NCI-H524 (cell line): ENCODE data around the gene MIEF2.
A peak's percentile ranks its signal among the peaks of the same experiment; 100 is the strongest.

Experiments used
- DNase-seq, 2 experiments: peaks; one replicate each; lab custom pipeline; 2025; lab: John Stamatoyannopoulos, UW

The MIEF2 gene

DNA sequence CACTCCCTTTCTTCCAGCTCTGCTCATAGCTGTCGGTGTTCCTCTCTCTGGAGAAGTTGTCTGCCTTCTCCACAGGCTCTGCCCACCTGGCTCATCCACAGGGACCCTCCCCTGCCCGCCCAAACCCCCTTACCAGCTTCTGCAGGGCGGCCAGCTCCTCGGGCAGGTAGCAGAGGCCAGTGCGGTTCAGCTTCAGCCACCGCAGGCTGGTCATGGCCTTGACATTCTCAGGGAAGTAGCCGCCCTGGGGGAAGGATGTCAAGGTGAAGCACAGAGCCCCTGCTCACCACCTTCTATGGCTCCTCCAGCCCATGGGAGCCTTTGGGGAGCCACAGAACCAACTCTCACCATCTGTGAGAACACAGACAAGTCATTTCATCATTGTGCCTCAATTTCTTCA lies 3.7 kb upstream of the MIEF2 start:
- DNase-seq, result no peak

DNA sequence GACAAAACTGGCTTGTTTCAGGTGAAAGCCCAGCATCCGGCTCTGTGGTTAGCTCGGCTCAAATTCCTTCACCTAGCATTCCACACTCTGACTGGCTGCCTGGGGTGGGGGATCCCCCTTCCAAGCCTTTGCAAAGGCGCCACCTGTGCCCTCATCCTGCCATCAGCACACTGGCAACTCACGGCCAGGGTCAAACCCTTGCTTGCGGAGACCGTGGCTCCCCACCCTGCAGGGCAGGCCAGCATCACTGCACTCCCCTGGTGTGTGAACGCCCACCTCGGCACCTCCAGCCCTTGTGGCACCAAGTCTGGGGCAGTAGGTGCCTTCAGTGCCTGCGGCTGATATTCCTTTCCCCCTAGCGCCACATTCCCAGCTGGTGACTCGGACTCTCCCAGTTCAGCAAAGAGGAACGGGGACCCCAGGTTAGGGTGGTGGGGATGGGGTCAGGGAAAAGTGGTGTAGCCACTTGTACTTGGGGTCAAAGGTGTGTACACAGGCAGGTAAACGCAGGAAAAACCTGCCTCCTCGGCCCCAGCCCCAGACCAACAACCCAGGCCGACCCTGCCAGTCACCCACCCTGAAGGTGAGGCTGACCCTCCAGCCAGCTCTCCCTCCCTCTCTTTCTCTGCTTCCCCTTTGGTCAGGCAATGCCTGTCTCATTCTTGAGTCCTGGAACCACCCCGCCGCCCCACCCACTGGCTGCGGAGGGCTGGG lies 3.0 kb upstream of the MIEF2 start:
- no peak for DNase-seq

DNA sequence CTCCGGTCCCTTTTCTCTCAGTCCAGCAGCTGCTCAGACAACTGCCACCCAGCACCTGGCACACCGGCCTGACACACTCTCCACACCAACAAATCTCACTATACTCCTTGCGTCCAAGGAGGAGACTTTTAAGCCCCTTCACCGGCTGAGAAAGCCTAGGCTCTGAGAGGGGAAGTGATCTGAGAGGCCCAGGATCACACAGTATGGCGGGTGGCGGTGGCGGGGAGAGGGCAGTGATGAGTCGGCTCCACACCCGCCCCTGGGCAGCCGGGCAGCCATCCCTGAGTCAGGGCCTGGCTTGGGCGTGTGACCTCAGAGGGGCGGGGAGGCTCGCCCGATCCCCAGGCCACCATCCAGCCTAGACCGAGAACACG lies 2.5 kb upstream of the MIEF2 start:
- DNase-seq, result peak in 1 of 2 experiments; percentile 46

DNA sequence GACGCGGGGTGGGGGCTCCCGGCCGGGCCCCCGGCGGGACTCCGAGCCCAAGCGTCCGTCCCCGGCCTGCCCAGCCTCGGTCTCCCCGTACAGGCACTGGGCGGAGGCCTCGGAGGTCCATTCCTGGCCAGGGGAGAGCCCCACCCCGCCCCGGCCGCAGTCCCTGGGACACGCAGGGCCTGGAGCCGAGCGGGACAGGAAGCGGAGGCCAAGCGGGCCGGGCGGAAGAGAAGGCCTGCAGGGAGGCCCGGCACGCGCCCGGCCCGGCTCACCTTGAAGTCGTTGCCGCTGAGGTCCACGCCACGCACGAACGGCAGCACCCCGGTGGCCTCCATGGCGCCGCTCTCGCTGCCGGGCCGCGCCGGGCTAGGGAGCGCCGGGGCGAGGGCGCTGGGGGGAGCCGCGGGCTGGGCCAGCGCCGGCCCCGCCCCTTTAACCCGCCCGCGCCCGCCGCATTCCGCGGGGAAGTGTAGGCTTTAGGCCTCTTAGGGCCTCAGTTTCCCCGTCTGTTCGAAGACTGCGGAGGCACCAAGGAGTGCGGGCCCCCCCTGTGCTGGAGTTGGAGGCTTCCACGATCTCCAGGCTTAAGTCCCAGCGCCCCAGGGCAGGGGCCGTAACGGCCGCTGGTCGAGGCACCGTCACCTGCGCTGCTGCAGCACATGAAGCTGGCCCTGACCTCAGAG lies 2.0 kb upstream of the MIEF2 start, which contains the start of gene FLII:
Gene FLII (minus strand): TSS at position 383 of the 683 bp plus-strand sequence. CDS start 48 bp downstream, at position 335.
- no peak for DNase-seq

DNA sequence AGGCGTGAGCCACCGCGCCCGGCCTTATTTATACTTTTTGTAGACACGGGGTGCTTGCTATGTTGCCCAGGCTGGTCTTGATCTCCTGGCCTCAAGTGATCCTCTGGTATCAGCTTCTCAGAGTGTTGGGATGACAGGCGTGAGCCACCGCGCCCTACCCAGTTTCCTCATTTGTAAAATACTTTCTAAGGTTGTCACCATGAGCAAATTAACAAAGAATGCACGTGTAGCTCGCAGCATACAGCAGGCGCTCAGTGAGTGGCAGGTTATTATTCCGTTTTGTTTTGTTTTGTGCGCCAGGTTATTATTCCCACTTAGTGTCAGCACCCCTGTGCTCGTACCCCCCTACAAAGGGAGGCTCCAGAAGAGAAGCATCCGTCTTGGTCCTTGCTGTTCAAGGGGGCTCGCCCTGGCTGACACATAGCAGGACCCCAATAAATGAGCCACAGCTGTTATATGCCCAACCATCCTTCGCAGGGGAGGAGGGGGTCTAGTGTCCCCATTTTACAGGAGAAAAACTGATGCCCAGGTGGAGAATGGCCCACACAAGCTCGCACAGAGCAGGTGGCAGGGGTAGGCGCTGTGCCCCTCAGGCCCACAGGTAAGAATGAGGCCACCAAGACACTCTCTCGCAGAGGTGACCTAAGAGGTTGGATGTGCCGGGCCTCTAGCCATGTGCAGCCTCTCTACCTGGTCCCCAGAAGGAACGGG lies 686 bp upstream of the MIEF2 start:
- DNase-seq, result no peak

DNA sequence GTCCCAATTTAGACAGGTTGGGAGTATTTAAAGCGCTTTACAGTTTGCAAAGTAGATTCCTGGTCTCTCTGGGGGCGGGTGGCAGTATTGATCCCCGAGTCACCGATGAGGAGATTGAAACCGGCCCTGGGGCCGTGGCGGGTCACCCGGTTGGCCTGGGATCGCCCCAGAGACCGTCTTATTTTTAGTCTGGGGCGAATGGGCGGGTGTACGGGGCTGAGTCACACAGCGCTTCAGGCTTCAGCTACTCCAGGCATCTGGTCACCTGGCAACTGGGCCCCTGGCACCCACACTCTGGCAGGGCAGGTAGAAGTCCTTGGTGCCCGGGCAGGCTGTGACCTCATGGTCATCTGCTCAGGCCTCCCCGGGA lies 669 bp downstream of the MIEF2 start:
- DNase-seq, result no peak

DNA sequence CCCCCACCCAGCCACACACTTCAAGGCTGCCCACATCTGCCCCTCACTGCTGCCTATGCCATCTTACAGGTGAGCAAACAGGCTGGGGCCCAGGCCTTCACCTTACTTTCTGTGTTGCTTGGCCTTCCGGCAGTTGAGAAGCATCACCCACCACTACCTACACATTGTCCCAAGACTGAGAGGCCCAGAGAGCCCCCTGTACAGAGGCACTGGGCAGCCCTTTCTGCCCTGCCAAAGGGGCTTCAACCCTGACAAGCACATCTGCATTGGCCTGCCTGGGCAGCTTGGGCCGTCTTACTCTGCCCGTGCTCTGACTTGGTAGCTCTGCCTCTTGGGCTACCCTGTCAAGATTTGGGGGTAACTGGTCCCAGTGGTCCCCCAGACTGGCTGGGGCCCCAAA lies 1.2 kb downstream of the MIEF2 start:
- no peak for DNase-seq

DNA sequence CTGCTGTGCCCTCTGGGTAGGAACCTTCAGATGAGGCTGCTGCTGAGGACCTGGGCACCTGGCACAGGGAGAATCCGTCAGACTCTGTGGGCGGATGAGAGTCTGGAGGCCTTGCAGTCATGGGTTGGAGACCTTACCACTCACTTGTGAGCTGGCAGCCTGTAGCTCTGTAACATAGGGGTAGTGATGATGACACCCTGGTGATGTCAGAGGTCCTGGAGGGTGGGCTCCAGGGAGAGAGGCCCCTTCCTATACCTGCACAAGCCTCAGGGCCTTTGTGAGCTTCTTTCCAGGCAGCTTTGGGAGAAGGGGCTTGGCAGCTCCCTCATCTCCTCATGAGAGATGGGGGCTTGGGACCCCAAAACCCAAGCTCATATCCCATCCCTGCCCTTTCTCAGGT lies 1.6 kb downstream of the MIEF2 start:
- DNase-seq, result no peak

DNA sequence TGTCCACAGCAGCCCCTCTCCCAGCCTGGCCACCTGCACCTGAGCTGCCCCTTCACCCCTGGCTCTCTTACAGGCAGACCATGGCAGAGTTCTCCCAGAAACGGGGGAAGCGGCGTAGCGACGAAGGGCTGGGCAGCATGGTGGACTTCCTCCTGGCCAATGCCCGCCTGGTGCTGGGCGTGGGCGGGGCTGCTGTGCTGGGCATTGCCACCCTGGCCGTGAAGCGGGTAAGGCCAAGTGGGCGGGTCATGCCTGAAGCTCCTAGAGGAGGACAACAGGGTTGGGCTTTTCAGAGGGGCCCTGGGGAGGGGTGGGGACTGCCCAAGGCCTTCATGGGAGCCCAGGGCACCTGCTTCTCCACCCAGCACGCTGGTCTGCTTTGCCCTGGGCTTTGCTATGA lies 2.2 kb downstream of the MIEF2 start:
- DNase-seq, result no peak

DNA sequence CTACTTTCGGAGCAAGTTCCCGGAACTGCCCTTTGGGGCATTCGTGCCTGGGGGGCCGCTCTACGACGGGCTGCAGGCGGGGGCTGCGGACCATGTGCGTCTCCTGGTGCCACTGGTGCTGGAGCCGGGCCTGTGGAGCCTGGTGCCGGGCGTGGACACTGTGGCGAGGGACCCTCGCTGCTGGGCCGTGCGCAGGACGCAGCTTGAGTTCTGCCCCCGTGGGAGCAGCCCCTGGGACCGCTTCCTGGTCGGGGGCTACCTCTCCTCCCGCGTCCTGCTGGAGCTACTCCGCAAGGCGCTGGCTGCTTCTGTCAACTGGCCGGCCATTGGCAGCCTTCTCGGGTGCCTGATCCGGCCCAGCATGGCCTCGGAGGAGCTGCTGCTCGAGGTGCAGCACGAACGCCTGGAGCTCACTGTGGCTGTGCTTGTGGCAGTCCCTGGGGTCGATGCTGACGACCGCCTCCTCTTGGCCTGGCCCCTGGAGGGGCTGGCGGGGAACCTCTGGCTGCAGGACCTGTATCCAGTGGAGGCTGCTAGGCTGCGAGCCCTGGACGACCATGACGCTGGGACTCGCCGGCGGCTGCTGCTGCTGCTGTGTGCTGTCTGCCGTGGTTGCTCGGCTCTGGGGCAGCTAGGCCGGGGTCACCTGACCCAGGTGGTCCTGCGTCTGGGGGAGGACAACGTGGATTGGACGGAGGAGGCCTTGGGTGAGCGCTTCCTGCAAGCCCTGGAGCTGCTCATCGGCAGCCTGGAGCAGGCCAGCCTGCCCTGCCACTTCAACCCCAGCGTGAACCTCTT lies 3.6 kb downstream of the MIEF2 start:
- DNase-seq, result no peak

DNA sequence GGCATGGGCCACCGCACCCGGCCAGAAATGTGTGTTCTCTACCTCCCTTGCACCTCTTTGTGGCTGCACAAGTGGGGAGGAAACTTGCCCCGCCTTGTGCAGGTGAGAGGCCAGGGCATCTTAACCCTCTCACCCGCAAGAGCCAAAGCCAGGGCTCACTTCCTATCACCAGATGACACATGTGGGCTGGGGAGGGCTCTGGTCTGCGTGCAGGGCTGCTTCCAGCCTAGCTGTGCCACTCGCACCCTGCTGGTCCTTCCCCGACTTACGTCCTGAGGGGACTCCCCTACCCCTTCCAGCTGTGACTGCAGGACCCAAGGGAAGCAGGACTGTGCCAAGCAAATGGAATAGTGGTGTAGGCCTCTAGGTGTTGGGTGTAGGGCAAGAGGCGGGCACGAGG lies 6.9 kb downstream of the MIEF2 start:
- DNase-seq, result no peak

DNA sequence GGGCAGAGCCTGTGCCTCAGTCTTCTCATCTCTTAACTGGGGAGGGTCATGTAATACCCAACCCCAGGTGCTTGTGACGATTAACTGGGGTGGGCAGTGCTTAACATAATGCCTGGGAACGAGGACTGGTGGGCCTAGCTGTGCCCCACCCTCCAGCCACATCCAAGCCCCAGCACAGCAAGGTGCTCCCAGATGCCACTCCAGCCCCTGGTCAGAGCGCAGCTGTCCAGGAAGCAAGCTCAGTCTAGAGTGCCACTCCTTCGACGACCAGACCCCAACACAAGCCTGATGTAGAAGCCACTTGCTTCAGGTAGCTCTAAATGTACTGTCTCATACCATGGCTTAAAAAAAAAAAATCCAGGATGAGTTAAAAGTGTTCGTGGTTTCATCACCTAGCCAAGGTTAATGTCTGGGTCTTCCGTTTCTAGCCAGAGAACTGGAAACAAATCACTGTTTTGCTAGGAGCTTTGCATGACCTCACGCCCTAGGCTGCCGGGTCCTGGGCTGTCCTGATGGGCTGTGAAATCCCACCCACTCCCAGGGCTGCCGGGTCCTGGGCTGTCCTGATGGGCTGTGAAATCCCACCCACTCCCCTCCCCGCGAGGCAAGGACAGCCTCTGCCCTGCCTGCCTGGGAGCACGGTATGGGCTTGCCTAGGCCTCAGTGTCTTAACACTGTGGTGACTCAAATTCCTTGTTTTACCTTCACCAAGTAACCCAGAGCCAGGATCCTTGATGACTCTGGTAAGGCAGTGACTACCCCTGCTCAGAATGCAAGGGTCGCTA lies 7.7 kb downstream of the MIEF2 start:
- DNase-seq, result no peak

DNA sequence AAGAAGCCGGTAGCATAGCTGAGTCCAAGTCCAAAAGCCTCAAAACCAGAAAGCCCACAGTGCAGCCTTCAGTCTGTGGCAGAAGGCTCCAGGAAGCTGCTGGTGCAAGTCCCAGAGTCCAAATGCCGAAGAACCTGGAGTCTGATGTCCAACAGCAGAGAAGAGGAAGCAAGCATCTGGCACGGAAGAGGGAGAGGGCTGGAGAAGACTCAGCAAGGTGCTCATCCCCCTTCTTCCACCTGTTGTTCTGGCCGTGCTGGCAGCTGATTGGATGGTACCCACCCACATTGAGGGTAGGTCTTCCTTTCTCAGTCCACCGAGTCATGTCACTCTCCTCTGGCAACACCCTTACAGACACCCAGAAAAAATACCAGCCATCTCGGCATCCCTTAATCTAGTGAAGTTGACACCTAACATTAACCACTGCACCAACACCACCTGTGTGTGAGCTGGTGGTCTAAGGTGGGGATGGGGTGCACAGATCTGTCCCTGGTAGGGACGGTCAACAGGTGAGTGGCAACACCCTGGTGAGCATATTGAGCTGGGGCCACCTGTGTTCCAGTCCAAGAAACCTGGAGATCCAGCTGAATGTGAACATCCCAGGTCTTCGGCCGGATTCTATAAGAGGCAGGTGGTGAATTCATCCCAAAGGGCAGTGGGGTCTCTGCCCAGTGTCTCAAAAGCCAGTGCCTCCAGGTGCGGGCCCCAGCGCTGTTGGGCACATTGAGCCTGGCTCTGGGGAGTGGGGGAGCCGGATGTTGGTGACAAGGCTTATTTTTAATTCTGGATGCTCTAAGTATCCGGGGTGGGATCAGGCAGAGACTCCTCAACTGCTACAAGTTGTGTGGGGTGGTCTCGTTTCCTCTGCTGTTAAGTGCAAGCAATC lies 9.8 kb downstream of the MIEF2 start:
- no peak for DNase-seq

DNA sequence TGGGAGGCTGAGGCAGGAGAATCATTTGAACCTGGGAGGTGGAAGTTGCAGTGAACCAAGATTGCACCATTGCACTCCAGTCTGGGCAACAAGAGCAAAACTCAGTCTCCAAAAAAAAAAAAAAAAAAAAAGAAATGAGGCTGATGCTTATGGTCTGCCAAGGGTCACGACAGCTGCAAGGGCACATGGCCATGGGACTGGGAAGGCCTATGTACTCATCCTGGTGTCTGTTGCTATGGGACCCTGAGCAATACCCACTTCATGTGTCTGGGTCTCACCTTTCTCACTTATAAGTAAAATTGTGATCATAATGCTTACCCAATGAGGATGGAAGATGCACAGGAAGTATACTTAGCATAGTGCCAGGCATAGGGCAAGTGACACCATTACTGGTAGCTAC lies 16.6 kb downstream of the MIEF2 start:
- no peak for DNase-seq

DNA sequence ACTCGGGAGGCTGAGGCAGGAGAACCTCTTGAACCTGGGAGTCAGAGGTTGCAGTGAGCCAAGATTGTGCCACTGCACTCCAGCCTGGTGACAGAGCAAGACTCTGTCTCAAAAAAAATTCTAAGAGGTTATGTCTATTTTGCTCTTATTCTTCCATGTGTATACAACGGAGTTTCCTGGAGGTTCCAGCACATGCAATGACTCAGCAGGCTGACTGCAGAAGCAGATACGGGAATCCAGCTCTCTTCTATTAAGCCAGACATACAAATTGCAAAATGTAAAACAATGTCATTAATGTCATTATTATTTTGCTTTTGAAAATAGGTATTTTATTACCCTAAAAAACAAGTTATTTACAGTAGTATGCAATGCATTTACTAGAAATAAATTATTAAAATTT lies 18.4 kb downstream of the MIEF2 start:
- no peak for DNase-seq

DNA sequence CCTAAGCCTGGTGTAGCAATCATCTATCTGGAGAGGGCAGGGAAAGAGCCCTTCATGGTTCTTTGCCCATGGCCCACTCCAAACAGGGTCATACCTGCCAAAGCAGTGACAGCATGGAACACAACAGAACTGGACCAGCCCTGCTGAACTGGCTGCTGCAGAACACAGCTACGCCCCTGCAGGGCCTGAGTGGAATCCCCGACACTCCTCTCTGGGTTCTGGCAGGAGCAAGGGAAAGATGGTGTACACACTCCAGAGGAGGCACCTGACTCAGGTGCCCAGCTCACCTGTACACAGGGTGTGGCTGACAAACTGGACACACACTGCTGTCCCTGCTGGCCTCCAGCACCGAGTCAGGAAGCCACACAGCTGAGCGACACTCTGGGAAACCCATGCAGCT lies 19.8 kb downstream of the MIEF2 start:
- no peak for DNase-seq

DNA sequence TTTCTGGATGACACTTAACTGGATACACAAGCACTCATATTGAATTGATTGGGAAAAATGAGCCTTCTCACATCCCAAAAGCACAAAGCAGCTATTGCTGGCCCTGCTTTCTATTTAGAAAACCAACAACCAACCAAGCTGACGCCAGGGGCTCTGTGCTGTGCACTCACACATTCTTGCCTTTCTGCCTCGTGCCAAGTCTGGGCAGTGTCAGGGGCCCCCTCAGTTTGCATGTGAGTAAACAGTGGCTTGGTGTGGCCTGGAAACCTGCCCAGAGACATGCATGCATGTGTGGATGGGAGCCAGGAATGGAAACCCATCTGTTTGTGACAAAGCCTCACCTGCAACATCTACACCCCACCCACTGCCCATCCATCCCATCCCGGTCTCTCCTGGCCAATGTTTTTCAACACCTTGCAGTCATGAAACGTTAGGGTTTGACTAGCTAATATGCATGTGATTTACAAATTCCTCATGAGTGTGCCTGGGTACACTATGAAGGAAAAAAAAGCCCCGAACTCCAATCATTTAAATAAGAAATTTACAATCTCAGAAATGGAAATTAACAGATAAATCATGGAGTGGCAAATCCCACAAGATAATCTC lies 20.4 kb downstream of the MIEF2 start:
- DNase-seq, result no peak

DNA sequence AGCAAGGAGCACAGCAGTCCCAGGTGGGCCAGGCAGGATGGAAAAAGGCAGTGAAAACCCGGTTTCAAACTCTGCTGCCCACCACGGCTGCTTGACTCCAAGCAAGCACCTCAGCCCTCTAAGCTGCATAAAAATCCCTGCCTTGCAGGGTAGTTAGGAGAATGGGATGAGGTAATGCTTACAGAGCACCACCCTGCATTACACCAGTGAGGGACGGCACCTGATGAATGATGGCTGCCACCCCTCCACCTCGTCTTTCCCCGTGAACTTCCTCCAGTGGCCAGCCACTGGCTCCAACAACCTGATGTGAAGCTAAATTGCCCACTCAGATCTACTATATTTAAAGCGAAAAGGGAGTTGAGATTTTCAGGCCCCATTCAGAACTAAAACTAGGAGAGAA lies 21.3 kb downstream of the MIEF2 start:
- DNase-seq, result no peak

DNA sequence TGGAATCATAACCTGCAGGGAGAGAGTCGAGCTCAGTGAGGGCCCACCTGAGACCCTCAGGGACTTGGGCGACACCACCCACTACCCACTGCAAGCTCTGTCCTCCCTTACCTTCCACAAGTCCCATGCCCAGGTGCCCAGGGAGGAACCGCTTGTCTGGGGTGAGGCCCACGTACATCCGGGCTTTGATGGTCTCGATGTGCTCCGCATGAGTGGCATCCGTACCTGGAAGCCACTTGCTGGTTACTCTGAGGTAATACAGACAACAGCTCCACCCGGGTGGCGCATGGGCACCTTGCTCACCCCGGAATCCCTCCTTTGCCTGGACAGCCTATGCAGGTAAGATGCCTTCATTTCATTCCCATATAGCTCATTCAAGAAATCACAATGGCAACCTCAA lies 24.8 kb downstream of the MIEF2 start:
- no peak for DNase-seq
